Suprapubic skin (tissue), 3 donors: ENCODE results near the gene KRTAP17-1.

Experiments used
- CTCF ChIP-seq, 2 donors: fragments of 200-600 bp in 1 of 2; fragments of 450-650 bp in 1 of 2; sonication (generic) in 1 of 2; IDR thresholded peaks; one replicate each; pipeline ENCODE4 v1.5.1; 2016 to 2019; ENCODE audit warnings: antibody characterized with exemption in 2 of 2, mild to moderate bottlenecking in 1 of 2, moderate library complexity in 1 of 2
- EP300 ChIP-seq: sonication (generic); formaldehyde crosslinking; IDR thresholded peaks from one replicate; pipeline ENCODE4 v1.6.1; 2017; ENCODE audit warnings: antibody characterized with exemption
- POLR2A ChIP-seq, 2 donors: fragments of 450-650 bp; IDR thresholded peaks; one replicate each; pipeline ENCODE4 v1.6.1; 2017; ENCODE audit warnings: antibody characterized with exemption in 2 of 2, mild to moderate bottlenecking in 2 of 2, moderate library complexity in 2 of 2

GRCh38 chr17:41332239-41332638 is 16.7 kb upstream of the KRTAP17-1 start:
- TF ChIP-seq CTCF (IDR thresholded peaks at IDR 0.05), result no peak
- TF ChIP-seq POLR2A (IDR thresholded peaks at IDR 0.05), result no peak
- TF ChIP-seq EP300, result no peak
